Inflammatory macrophage (primary cell): ENCODE measurements around the gene MX1.
A peak's percentile ranks its signal among the peaks of the same experiment; 100 is the strongest.

Source experiments
- DNase-seq, 2 donors: peaks; one replicate each; pipeline ENCODE4 v3.0.0-alpha.2; 2020 to 2022
- total RNA-seq, 18 experiments: gene quantifications; one replicate each; lab custom pipeline; 2026; ENCODE audit warnings: mixed read lengths in 6 of 18, inconsistent platforms in 2 of 18; lab: John Stamatoyannopoulos, UW

The MX1 gene, protein sequence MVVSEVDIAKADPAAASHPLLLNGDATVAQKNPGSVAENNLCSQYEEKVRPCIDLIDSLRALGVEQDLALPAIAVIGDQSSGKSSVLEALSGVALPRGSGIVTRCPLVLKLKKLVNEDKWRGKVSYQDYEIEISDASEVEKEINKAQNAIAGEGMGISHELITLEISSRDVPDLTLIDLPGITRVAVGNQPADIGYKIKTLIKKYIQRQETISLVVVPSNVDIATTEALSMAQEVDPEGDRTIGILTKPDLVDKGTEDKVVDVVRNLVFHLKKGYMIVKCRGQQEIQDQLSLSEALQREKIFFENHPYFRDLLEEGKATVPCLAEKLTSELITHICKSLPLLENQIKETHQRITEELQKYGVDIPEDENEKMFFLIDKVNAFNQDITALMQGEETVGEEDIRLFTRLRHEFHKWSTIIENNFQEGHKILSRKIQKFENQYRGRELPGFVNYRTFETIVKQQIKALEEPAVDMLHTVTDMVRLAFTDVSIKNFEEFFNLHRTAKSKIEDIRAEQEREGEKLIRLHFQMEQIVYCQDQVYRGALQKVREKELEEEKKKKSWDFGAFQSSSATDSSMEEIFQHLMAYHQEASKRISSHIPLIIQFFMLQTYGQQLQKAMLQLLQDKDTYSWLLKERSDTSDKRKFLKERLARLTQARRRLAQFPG
- 8.2 to 2,146 (median 44.4) reads per million in 18 experiments for total RNA-seq

DNA sequence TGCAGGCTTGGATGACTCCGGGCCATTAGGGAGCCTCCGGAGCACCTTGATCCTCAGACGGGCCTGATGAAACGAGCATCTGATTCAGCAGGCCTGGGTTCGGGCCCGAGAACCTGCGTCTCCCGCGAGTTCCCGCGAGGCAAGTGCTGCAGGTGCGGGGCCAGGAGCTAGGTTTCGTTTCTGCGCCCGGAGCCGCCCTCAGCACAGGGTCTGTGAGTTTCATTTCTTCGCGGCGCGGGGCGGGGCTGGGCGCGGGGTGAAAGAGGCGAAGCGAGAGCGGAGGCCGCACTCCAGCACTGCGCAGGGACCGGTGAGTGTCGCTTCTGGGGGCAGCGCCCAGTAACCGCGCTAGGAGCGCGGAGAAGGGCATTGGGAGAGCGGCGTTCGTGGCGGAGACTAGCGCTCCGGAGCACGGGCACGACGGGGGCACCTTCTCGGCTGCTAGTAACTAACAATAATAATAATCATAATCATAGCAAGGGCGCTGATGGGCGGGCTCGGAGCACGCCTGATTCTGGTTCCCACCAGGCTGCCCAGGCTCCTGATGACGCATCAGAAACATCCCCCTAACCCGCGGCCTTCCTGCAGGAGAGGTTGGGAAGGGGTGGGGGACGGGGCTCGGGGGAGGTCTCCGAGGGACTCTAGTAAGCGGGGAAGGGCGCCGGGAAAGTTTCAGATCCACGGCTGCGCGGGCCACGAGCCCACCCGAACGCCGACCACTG is at the start of gene MX1:
TSS of gene MX1 (plus strand) at position 286 of the 722 bp plus-strand sequence. CDS start 5,832 bp downstream, outside the sequence.
- DNase-seq = peak; percentile 26 to 37

- no peak for DNase-seq
Observed at GRCh38 chr21:41377715-41378114, 48.3 kb upstream of the MX1 start.

GRCh38 chr21:41378849-41379248 is 47.2 kb upstream of the MX1 start:
- no peak for DNase-seq

- no peak for DNase-seq
Observed at GRCh38 chr21:41379901-41380300, 46.1 kb upstream of the MX1 start.

DNA sequence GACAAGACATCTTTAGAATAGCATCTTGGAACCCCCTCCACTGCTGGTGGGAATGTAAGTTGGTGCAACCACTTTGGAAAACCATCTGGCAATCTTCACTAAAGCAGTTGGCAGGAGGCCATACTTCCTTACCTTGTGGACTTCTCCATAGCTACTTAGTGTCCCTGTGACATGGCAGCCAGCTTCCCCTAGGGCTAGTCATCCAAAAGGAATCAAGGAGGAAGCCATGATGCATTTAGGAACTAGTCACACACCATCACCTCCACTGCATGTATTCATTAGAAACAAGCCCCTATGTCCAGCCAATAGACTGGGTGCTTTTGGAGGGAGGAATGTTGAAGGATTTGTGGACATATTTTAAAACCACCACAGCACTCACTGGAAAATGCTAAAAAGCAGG is 44.3 kb upstream of the MX1 start:
- no peak for DNase-seq

GRCh38 chr21:41387042-41387819 is 38.8 kb upstream of the MX1 start:
- no peak for DNase-seq

DNA sequence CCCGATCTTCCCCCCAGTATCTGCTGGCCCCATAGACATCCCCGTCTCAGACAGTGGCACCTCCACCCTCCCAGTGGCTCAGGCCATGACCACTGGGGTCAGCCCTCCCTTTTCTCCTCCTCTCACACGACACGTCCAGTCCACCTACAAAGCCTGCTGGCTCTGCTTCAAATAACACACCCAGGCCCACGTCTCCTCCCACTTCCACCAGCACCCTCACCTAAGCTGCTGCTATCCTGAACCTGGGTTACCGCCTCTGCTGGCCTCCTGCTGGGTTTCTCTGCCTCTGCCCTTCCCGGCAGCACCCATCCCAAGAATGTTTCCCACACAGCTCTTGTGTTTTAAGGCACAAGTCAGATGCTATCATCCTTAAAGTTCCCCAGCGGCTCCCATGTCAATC is 38.2 kb upstream of the MX1 start:
- no peak for DNase-seq

GRCh38 chr21:41388259-41388658 is 37.8 kb upstream of the MX1 start:
- DNase-seq = no peak

DNA sequence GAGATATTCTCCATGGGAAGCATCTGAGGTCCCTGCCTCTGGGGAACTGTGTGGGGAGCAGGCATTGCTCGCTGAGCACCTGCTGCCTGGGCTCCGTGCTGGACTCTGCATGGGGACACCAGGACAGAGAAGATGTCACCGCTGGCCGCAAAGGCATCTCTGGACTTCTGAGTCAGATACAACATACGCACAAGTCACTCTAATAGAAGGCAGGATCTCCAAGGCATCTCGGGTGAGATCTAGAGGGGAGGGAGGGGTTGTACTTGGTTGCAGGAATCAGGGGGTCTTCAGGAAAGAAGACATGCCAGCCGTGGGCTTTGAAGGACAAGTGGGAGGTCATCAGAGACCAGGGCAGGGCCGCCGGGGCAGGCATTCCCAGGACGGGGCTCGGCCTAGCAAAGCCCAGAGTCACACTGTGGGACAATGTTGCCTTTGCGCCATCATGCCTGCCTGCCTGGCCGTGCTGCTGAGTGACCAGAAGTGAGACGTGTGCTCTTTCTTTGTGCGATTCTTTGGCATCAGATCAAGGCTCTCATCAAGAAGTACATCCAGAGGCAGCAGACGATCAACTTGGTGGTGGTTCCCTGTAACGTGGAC is 35.9 kb upstream of the MX1 start:
- DNase-seq = no peak

DNA sequence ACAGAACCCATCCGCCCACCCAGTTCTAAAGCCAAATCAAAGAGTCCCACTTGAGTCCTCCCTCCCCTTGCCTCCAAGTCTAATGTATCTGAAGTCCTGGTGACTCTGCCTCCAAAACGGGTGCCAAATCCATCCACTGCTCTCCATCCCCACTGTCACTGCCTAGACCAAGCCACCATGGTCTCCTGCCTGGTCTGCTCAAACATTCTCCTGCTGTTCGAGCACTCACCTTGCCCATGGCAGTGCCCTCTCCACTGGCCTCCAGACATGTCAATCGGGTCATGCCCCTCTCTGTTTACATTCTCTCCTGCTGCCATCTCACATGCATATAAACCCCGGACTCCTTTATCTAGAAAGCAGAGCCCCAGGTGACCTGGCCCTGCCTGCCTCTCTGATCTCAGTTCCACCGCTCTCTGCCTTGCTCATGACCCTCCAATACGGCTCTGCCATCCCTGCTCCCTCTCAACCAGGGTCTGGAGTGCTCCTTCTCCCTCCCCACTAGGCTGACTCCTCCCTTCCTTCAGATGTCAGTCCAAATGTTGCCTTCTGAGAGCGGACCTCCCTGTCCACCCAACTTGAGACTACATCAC is 32.1 kb upstream of the MX1 start:
- no peak for DNase-seq

GRCh38 chr21:41396558-41397075 is 29.4 kb upstream of the MX1 start:
- DNase-seq = peak; percentile 87 to 92

GRCh38 chr21:41397471-41397891 is 28.6 kb upstream of the MX1 start:
- peak; percentile 72 to 73 for DNase-seq

- no peak for DNase-seq
Observed at GRCh38 chr21:41398251-41398650, 27.8 kb upstream of the MX1 start.

GRCh38 chr21:41398831-41399230 is 27.2 kb upstream of the MX1 start:
- DNase-seq = peak in 1 of 2 donors; percentile 36

DNA sequence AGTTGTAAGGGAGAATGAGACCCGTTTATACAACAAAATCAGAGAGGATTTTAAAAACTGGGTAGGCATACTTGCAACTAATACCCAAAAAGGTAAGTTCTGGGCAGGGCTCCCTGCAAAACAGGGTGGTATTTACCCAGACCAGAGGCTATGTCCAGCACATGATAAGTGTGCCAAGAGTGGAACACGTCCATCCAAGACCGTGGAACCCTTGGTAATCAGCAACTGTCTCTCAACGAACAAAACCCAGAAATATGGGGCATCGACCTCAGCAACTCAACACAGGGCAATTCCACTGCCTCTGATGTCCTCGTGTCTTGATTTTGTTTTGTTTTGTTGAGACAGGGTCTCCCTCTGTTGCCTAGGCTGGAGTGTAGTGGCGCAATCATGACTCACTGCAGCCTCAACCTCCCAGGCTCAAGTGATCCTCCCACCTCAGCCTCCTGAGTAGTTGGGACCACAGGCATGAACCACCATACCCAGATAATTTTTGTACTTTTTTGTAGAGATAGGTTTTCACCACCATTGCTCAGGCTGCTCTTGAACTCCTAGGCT is 26.7 kb upstream of the MX1 start:
- DNase-seq = no peak

DNA sequence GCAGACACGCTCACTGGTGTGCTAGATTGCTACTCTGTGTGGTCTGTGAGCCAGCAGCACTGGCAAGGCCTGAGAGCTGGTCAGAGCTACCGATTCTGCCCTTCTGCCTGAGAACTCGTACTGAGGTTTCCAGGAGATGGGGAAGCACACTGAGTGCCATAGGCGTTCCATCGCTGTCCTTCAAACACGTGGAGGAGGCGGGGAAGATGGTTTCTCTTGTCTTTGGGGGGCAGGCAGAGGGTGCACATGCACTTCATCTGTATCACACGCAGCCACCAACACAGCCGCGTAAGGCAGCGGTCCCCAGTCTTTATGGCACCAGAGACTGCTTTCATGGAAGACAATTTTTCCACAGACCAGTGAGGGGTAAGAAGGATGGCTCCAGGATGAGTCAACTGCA is 23.8 kb upstream of the MX1 start:
- no peak for DNase-seq

- no peak for DNase-seq
Observed at GRCh38 chr21:41402796-41403195, 23.2 kb upstream of the MX1 start.

- DNase-seq = no peak
Observed at GRCh38 chr21:41403331-41403730, 22.7 kb upstream of the MX1 start.

DNA sequence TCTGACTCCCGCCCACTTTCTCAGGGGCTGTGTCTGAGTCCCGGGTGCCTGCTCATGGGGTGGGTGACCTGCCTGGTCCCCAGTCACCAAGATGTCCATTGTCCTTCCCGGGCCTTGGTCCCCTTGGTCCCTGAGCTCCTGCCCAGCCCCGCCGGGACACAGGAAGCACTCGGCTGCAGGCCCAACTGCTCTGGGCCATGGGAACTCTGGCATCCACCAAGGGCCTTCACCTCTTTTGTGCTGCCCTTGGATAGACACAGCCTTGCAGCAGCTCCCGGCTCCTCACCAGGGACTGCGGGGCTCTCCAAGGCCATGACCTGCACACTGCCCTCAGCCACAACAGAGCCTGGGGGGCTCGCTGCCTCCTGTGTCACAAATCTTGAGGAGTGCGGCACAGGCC is 22.1 kb upstream of the MX1 start:
- no peak for DNase-seq

DNA sequence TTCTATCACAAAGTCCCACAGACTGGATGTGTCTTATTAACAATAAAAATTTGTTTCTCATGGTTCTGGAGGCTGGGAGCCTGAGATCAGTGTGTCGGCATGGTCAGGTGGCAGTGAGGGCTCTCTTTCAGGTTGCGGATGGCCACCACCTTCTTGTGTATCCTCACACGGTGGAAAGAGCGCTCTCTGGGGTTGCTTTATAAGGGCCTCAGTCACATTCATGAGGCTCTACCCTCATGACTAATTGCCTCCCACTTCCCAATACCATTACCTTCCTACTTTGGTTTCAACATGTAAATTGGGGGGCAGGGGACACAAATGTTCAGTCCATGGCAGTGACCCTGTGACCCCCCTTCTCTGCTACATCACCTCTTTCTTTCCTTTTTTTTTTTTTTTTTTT is 20.7 kb upstream of the MX1 start:
- peak; percentile 37 to 55 for DNase-seq

GRCh38 chr21:41406340-41406739 is 19.7 kb upstream of the MX1 start:
- DNase-seq = peak; percentile 87 to 92
